Endothelial cell of umbilical vein (primary cell): ENCODE measurements around the gene SEMA4D. TPM values are rescaled to one million over a fixed set of nuclear protein-coding genes. Genes with fewer than 3 reads are reported as not detected.

ENCODE experiments used
- BruUV-seq: library from RNA; stranded (reverse); fragments of 400-500 nt; replicated peaks from 2 replicates; lab custom pipeline; 2021; lab: Mats Ljungman, UMichigan
- CTCF ChIA-PET: fragments of 300-600, 350-600 bp; sonication (Branson Sonifier 250); formaldehyde crosslinking; loops from one replicate; lab custom pipeline; 2021; ENCODE audit warnings: antibody characterized with exemption, inconsistent platforms; lab: Charles Lee
- POLR2A ChIA-PET: fragments of 300-600, 350-600 bp; sonication (Branson Sonifier 250); formaldehyde crosslinking; loops from one replicate; lab custom pipeline; 2021; ENCODE audit warnings: antibody characterized with exemption, inconsistent platforms; lab: Charles Lee
- DNase-seq: peaks from one replicate; pipeline ENCODE4 v3.0.0-alpha.2; 2011; ENCODE audit warnings: low read depth, low spot score
- FAIRE-seq: peaks from 2 replicates; lab custom pipeline; 2011; peaks lifted over from hg19 to GRCh38; lab: Jason Lieb, UNC
- H2AFZ ChIP-seq: 2 replicates; pipeline ENCODE4 v1.6.0; 2012; ENCODE audit warnings: low read depth, low read length, control low read depth, inconsistent platforms
- H3K27ac ChIP-seq: 2 replicates; pipeline ENCODE4 v1.5.1; 2011; ENCODE audit warnings: low read depth, mild to moderate bottlenecking, control low read depth, low read length, moderate library complexity; ENCODE audit not compliant: insufficient read depth
- H3K27me3 ChIP-seq, 2 experiments: 2 replicates each; pipeline versions ENCODE4 v1.6.0 to v1.6.1; 2011; ENCODE audit warnings: low read length in 2 of 2, mixed read lengths in 1 of 2; ENCODE audit not compliant: control insufficient read depth in 2 of 2, insufficient read depth in 2 of 2
- H3K36me3 ChIP-seq, 2 experiments: 2 replicates in 1 of 2; 3 replicates in 1 of 2; pipeline ENCODE4 v1.5.1; 2011; ENCODE audit warnings: low read length in 2 of 2, mild to moderate bottlenecking in 1 of 2, moderate library complexity in 1 of 2; ENCODE audit not compliant: control insufficient read depth in 2 of 2, insufficient read depth in 2 of 2; ENCODE audit errors: extremely low read depth in 1 of 2
- H3K4me1 ChIP-seq: 3 replicates; pipeline ENCODE4 v1.5.1; 2011; ENCODE audit warnings: mild to moderate bottlenecking, low read length; ENCODE audit not compliant: control insufficient read depth, insufficient read depth; ENCODE audit errors: extremely low read depth
- H3K4me2 ChIP-seq: 2 replicates; pipeline ENCODE4 v1.6.1; 2011; ENCODE audit warnings: low read length, control low read depth, mixed read lengths; ENCODE audit not compliant: insufficient read depth
- H3K4me3 ChIP-seq, 3 experiments: fragments of 200-600 bp in 1 of 3; sonication (generic), shearing (Covaris generic) in 1 of 3; replicated peaks in 1 of 3; 2 replicates each; pipeline ENCODE4 v1.5.1; 2011 to 2016; ENCODE audit warnings: control low read depth in 3 of 3, low read length in 3 of 3, mild to moderate bottlenecking in 2 of 3, inconsistent platforms in 1 of 3, low read depth in 1 of 3, moderate library complexity in 1 of 3; ENCODE audit not compliant: insufficient read depth in 1 of 3
- H3K79me2 ChIP-seq: 2 replicates; pipeline ENCODE4 v1.6.0; 2012; ENCODE audit warnings: low read length, inconsistent platforms; ENCODE audit not compliant: control insufficient read depth, insufficient read depth
- H3K9ac ChIP-seq: replicated peaks from 2 replicates; pipeline ENCODE3; 2011; ENCODE audit warnings: low read length, control low read depth; ENCODE audit not compliant: insufficient read depth; ENCODE audit errors: extremely low read depth
- H3K9me1 ChIP-seq: replicated peaks from 3 replicates; pipeline ENCODE4 v1.6.0; 2011; ENCODE audit warnings: mild to moderate bottlenecking, low read length; ENCODE audit not compliant: control insufficient read depth, insufficient read depth; ENCODE audit errors: extremely low read depth
- H3K9me3 ChIP-seq: replicated peaks from 2 replicates; pipeline ENCODE4 v1.5.1; 2012; ENCODE audit warnings: low read length, inconsistent platforms; ENCODE audit not compliant: control insufficient read depth, insufficient read depth
- H4K20me1 ChIP-seq: replicated peaks from 2 replicates; pipeline ENCODE3; 2011; ENCODE audit warnings: mild to moderate bottlenecking, low read length; ENCODE audit not compliant: control insufficient read depth, insufficient read depth; ENCODE audit errors: extremely low read depth
- EZH2 ChIP-seq: IDR thresholded peaks from 2 replicates; pipeline ENCODE4 v1.6.1; 2012; ENCODE audit warnings: borderline replicate concordance, low read depth, mild to moderate bottlenecking, moderate library complexity, low read length, inconsistent platforms; ENCODE audit not compliant: severe bottlenecking
- FOS ChIP-seq: IDR thresholded peaks from 2 replicates; pipeline ENCODE4 v1.6.1; 2011; ENCODE audit warnings: mild to moderate bottlenecking, low read length, moderate library complexity, borderline replicate concordance; ENCODE audit not compliant: insufficient read depth
- GATA2 ChIP-seq: IDR thresholded peaks from 2 replicates; pipeline ENCODE4 v1.7.0; 2011; ENCODE audit warnings: low read depth, mild to moderate bottlenecking, moderate library complexity, mixed read lengths, low read length; ENCODE audit not compliant: insufficient read length, insufficient read depth
- JUN ChIP-seq: IDR thresholded peaks from 2 replicates; pipeline ENCODE4 v1.6.1; 2011; ENCODE audit warnings: borderline replicate concordance, low read depth; ENCODE audit not compliant: insufficient read length, insufficient read depth
- MYC ChIP-seq: IDR thresholded peaks from one replicate; pipeline ENCODE4 v1.6.1; 2011; ENCODE audit warnings: mild to moderate bottlenecking, low read depth, low read length
- POLR2A ChIP-seq: IDR thresholded peaks from 2 replicates; pipeline ENCODE4 v1.6.1; 2012; ENCODE audit warnings: low read depth, mild to moderate bottlenecking, control low read depth, low read length
- POLR2AphosphoS5 ChIP-seq: IDR thresholded peaks from 2 replicates; pipeline ENCODE4 v1.6.1; 2012; ENCODE audit warnings: low read depth, mild to moderate bottlenecking, control low read depth, low read length, moderate library complexity; ENCODE audit not compliant: insufficient read depth
- dilution Hi-C: fragments of 300-500 bp; cut with MboI; formaldehyde crosslinking; loops from one replicate; pipeline ENCODE4 v1.15.0; 2019; ENCODE audit warnings: low sequenced_read_pairs; ENCODE audit not compliant: extremely low pct_ligation_motif_present
- intact Hi-C: fragments of 100-400 bp; cut with micrococcal nuclease; formaldehyde crosslinking; loops from one replicate; pipeline ENCODE4 v1.10.0; 2022
- polyA plus RNA-seq, 4 experiments: library from polyadenylated mRNA; depleted of rRNA in 3 of 4; stranded (reverse) in 3 of 4; unstranded in 1 of 4; fragments of >200 nt; gene quantifications; 2 replicates each; pipeline versions ENCODE4 v1.2.1 to v1.2.3, GENCODE V29; 2011 to 2012; ENCODE audit warnings: missing spikeins in 1 of 4
- total RNA-seq: library from RNA; stranded (reverse); gene quantifications from 2 replicates; pipeline ENCODE4 v1.2.3, GENCODE V29; 2021
- TF ChIP-seq, protein P1 (sequence below): IDR thresholded peaks from 2 replicates; pipeline ENCODE4 v1.6.1; 2011; ENCODE audit not compliant: insufficient read depth, insufficient read length
- TF ChIP-seq, protein P2 (sequence below), 2 donors: IDR thresholded peaks; 1 replicate in 1 of 2; 2 replicates in 1 of 2; pipeline ENCODE4 v1.5.1; 2011; ENCODE audit warnings: low read length in 2 of 2, mild to moderate bottlenecking in 2 of 2, moderate library complexity in 2 of 2, control low read depth in 1 of 2, inconsistent platforms in 1 of 2, low read depth in 1 of 2; ENCODE audit not compliant: insufficient read depth in 1 of 2; ENCODE audit errors: extremely low read depth in 1 of 2

The SEMA4D gene
- total and polyA plus RNA-seq, 2 donors (not counting 3 experiments of a cell fraction or from before 2014, with no cell fraction given): 3.9 to 15.7 TPM

DNA sequence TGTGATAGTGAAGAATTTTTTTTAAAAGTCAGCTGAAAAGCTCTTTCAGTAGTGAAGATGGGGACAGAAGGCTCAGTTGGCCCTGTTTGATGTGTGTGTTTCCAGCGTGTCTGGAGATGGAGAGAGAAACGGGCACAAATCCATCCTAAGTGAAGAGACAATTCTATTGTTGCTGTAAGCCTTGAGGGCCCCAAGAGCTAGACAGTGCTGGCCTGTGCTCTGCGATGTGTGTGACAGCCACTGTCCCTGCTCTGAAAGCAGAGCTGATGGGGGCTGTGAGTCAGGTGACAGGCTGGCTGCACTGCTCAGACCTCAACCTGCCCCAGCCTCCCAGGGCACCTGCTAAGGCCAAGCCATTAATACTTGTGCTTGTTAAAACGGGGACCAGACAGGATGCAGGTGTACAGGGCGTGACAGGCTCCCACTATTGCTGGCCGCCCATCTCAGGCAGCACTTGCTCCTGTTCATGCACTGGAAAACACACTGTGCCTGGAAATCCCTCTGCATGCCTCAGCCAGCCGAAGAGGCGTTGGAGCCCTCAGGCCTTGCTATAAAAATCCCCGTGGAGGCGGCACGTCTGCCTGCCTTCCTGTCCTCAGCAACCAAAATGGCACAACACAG lies 44.6 kb upstream of the SEMA4D start:
- TF ChIP-seq, protein P1, sequence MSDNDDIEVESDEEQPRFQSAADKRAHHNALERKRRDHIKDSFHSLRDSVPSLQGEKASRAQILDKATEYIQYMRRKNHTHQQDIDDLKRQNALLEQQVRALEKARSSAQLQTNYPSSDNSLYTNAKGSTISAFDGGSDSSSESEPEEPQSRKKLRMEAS: no peak
- TF ChIP-seq POLR2AphosphoS5 (no peak), JUN (no peak), GATA2 (no peak), FOS (no peak), MYC (no peak), POLR2A (no peak), EZH2 (no peak)
- TF ChIP-seq, protein P2, sequence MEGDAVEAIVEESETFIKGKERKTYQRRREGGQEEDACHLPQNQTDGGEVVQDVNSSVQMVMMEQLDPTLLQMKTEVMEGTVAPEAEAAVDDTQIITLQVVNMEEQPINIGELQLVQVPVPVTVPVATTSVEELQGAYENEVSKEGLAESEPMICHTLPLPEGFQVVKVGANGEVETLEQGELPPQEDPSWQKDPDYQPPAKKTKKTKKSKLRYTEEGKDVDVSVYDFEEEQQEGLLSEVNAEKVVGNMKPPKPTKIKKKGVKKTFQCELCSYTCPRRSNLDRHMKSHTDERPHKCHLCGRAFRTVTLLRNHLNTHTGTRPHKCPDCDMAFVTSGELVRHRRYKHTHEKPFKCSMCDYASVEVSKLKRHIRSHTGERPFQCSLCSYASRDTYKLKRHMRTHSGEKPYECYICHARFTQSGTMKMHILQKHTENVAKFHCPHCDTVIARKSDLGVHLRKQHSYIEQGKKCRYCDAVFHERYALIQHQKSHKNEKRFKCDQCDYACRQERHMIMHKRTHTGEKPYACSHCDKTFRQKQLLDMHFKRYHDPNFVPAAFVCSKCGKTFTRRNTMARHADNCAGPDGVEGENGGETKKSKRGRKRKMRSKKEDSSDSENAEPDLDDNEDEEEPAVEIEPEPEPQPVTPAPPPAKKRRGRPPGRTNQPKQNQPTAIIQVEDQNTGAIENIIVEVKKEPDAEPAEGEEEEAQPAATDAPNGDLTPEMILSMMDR (IDR thresholded peaks at IDR 0.05; ENCODE audit: extremely low read depth in 1 of 2, insufficient read depth in 1 of 2, low read depth in 1 of 2, low read length in 2 of 2): no peak
- Histone ChIP-seq H3K9ac (no peak overlapping the region), H4K20me1 (no peaks in the 10 kb centered on the region), H3K4me2 (no peak overlapping the region), H2AFZ (no peak overlapping the region), H3K27ac (no peak overlapping the region), H3K79me2 (no peaks in the 10 kb centered on the region), H3K9me3 (no peaks in the 10 kb centered on the region), H3K36me3 (no peaks in the 10 kb centered on the region), H3K4me1 (no peaks in the 10 kb centered on the region), H3K27me3 (no peaks in the 10 kb centered on the region), H3K4me3 (no peak overlapping the region), H3K9me1 (no peaks in the 10 kb centered on the region)
- intact Hi-C loops (no loop called here), dilution Hi-C loops (no loop called here)
- no TSS peak for BruUV-seq
- CTCF ChIA-PET: interaction anchor here (0.8 kb wide), 1 partner anchor 13 kb away, joined by 3 read pairs; no protein-coding TSS in a partner anchor
- POLR2A ChIA-PET: no interaction called here
- FAIRE-seq: no peak
- no peak for DNase-seq
